ENCODE measurements around the gene PAM. TPM values are rescaled to one million over a fixed set of nuclear protein-coding genes. Genes with fewer than 3 reads are reported as not detected.
A peak's percentile ranks its signal among the peaks of the same experiment; 100 is the strongest.

The PAM gene
- total RNA-seq, 1 experiment from 2014 or later, result 190 TPM

DNA sequence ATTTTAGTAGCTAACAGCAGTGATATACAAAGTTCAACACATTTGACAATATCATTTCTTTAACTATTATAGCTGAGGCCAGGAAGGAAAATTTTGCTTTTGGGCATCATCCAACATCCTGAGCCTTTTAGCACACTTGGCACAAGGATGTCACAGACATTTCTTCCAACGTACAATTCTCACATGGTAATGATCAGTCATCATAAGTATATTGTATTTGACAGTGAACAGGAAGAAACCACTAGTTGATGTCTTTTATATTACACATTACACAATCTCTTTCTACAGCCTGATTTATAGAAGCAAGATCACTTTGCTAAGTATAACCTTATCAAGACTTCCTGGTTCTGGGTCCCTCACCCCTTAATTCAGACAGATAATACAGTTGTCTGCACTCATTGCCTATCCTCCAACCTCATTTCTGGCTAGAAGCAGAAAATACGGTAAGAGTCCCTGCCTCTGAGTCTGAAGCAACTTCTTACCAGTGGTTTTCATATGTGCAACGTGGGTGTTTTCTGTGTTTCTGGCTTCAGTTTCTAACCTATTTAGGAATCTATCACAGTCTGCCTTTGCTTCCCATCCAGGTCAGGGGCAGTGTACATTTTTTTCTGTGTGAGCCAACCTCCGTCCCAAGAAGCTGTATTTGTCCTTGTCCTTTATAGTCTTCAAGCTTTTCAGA is 167.8 kb downstream of the PAM start:
- TF ChIP-seq, protein P1, sequence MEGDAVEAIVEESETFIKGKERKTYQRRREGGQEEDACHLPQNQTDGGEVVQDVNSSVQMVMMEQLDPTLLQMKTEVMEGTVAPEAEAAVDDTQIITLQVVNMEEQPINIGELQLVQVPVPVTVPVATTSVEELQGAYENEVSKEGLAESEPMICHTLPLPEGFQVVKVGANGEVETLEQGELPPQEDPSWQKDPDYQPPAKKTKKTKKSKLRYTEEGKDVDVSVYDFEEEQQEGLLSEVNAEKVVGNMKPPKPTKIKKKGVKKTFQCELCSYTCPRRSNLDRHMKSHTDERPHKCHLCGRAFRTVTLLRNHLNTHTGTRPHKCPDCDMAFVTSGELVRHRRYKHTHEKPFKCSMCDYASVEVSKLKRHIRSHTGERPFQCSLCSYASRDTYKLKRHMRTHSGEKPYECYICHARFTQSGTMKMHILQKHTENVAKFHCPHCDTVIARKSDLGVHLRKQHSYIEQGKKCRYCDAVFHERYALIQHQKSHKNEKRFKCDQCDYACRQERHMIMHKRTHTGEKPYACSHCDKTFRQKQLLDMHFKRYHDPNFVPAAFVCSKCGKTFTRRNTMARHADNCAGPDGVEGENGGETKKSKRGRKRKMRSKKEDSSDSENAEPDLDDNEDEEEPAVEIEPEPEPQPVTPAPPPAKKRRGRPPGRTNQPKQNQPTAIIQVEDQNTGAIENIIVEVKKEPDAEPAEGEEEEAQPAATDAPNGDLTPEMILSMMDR (conservative IDR thresholded peaks at IDR 0.05; ENCODE audit: low read depth, low read length), result no peak
- no peak for TF ChIP-seq EZH2 (IDR thresholded peaks at IDR 0.05; ENCODE audit: borderline replicate concordance, low read depth, low read length, poor library complexity, severe bottlenecking)
- intact Hi-C loops (cut with micrococcal nuclease; ENCODE audit: unreplicated experiment), result no loop called here
- H3K4me1 ChIP-seq (ENCODE audit: insufficient read depth, low read length, poor library complexity, severe bottlenecking), result peaks cover 40% of the 10 kb centered on the region
- no peaks in the 10 kb centered on the region for H3K9me3 ChIP-seq (ENCODE audit: low read depth, low read length, poor library complexity, severe bottlenecking)
- no peaks in the 10 kb centered on the region for H3K36me3 ChIP-seq (ENCODE audit: insufficient read depth, low read length, poor library complexity, severe bottlenecking)
- peak; percentile 19 for DNase-seq (ENCODE audit: low spot score)
- CTCF ChIA-PET, result no interaction called here
- BruUV-seq (replicated peaks), result no TSS peak
- POLR2A ChIA-PET (ENCODE audit: low non-redundant PET), result no interaction called here
- no peak overlapping the region for H3K4me3 ChIP-seq (ENCODE audit: low read depth, low read length, poor library complexity, severe bottlenecking)
- H3K27ac ChIP-seq (ENCODE audit: low read depth, low read length, poor library complexity, severe bottlenecking), result no peak overlapping the region
- no peaks in the 10 kb centered on the region for H3K27me3 ChIP-seq (replicated peaks; ENCODE audit: insufficient read depth, low read depth, low read length, poor library complexity)

GRCh38 chr5:102924963-102925362 is 169.9 kb downstream of the PAM start:
- no peak overlapping the region for H3K4me3 ChIP-seq (ENCODE audit: low read depth, low read length, poor library complexity, severe bottlenecking)
- TF ChIP-seq, protein P1 (conservative IDR thresholded peaks at IDR 0.05; ENCODE audit: low read depth, low read length), result no peak
- BruUV-seq (replicated peaks), result no TSS peak

DNA sequence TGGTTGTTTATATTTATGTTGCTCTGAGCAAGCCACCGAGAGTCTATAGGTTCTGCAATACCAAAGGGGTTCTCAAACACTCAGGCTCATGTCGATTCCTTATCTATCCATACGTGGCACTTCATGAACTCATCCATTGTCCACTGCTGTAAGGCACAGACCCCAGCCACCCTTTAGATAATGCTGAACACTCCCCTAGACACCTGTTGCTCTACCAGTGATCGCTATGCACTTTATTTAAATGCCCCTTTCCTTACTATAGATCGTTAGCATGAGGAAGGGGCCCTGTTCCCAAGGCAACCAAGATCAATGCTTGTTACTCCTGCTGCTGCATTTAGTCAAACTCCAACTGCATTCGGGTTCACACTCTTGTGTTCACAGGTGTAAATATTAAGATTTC is 171.9 kb downstream of the PAM start:
- H3K27ac ChIP-seq (ENCODE audit: low read depth, low read length, poor library complexity, severe bottlenecking), result no peak overlapping the region
- H3K36me3 ChIP-seq (ENCODE audit: insufficient read depth, low read length, poor library complexity, severe bottlenecking), result peaks cover 8% of the 10 kb centered on the region
- peaks cover 16% of the 10 kb centered on the region for H3K4me1 ChIP-seq (ENCODE audit: insufficient read depth, low read length, poor library complexity, severe bottlenecking)
- DNase-seq (ENCODE audit: low spot score), result no peak
- POLR2A ChIA-PET (ENCODE audit: low non-redundant PET), result no interaction called here
- H3K4me3 ChIP-seq (ENCODE audit: low read depth, low read length, poor library complexity, severe bottlenecking), result no peak overlapping the region
- TF ChIP-seq EZH2 (IDR thresholded peaks at IDR 0.05; ENCODE audit: borderline replicate concordance, low read depth, low read length, poor library complexity, severe bottlenecking), result no peak
- no TSS peak for BruUV-seq (replicated peaks)
- intact Hi-C loops (cut with micrococcal nuclease; ENCODE audit: unreplicated experiment), result no loop called here
- no peaks in the 10 kb centered on the region for H3K9me3 ChIP-seq (ENCODE audit: low read depth, low read length, poor library complexity, severe bottlenecking)
- CTCF ChIA-PET, result no interaction called here
- no peaks in the 10 kb centered on the region for H3K27me3 ChIP-seq (replicated peaks; ENCODE audit: insufficient read depth, low read depth, low read length, poor library complexity)

More at GRCh38 chr5:102924963-102925362, 169.9 kb downstream of the PAM start:
- DNase-seq (ENCODE audit: low spot score), result no peak
- Histone ChIP-seq H3K27me3 (replicated peaks; ENCODE audit: insufficient read depth, low read depth, low read length, poor library complexity) (no peaks in the 10 kb centered on the region), H3K27ac (ENCODE audit: low read depth, low read length, poor library complexity, severe bottlenecking) (no peak overlapping the region), H3K9me3 (ENCODE audit: low read depth, low read length, poor library complexity, severe bottlenecking) (no peaks in the 10 kb centered on the region), H3K4me1 (ENCODE audit: insufficient read depth, low read length, poor library complexity, severe bottlenecking) (peaks cover 22% of the 10 kb centered on the region), H3K36me3 (ENCODE audit: insufficient read depth, low read length, poor library complexity, severe bottlenecking) (peaks cover 8% of the 10 kb centered on the region)
- intact Hi-C loops (cut with micrococcal nuclease; ENCODE audit: unreplicated experiment), result no loop called here
- POLR2A ChIA-PET (ENCODE audit: low non-redundant PET), result no interaction called here
- CTCF ChIA-PET, result interaction anchor here (0.6 kb wide), 1 partner anchor 84 kb away, joined by 3 read pairs; no protein-coding TSS in a partner anchor

DNA sequence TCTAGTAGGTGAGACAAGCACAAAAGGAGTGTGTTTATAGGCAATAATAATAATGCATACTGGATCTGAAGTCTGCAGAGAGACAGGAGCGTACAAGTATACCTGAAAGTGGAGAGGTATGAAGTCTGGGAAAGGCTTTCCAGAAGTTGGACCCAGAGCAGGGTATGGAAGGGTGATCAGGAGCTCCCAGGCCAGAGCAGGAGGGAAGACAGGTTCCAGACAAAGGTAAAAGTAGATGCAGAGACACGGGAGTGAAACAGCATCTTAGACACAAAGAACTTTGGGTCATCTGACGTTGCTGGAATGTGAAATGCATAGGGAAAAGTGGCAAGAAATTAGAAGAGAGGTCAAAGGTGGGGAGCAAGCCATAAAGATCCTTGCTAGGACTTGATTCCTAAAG is 175.1 kb downstream of the PAM start:
- DNase-seq (ENCODE audit: low spot score), result no peak
- Histone ChIP-seq H3K27ac (ENCODE audit: low read depth, low read length, poor library complexity, severe bottlenecking) (no peak overlapping the region), H3K9me3 (ENCODE audit: low read depth, low read length, poor library complexity, severe bottlenecking) (no peaks in the 10 kb centered on the region), H3K4me1 (ENCODE audit: insufficient read depth, low read length, poor library complexity, severe bottlenecking) (no peaks in the 10 kb centered on the region), H3K36me3 (ENCODE audit: insufficient read depth, low read length, poor library complexity, severe bottlenecking) (peaks cover 8% of the 10 kb centered on the region), H3K27me3 (replicated peaks; ENCODE audit: insufficient read depth, low read depth, low read length, poor library complexity) (no peaks in the 10 kb centered on the region), H3K4me3 (ENCODE audit: low read depth, low read length, poor library complexity, severe bottlenecking) (no peak overlapping the region)
- ChIA-PET CTCF (no interaction called here), POLR2A (ENCODE audit: low non-redundant PET) (no interaction called here)
- TF ChIP-seq EZH2 (IDR thresholded peaks at IDR 0.05; ENCODE audit: borderline replicate concordance, low read depth, low read length, poor library complexity, severe bottlenecking), result no peak
- TF ChIP-seq, protein P1 (conservative IDR thresholded peaks at IDR 0.05; ENCODE audit: low read depth, low read length), result no peak
- BruUV-seq (replicated peaks), result no TSS peak
- intact Hi-C loops (cut with micrococcal nuclease; ENCODE audit: unreplicated experiment), result no loop called here

Measured in A673 (cell line).